DMS 273 (cell line): ENCODE data around the gene CPA5.

Experiments used
- DNase-seq: peaks from one replicate; lab custom pipeline; 2025; ENCODE audit not compliant: unreplicated experiment; lab: John Stamatoyannopoulos, UW

The CPA5 gene

GRCh38 chr7:130332259-130333053, 12.2 kb upstream of the CPA5 start:
- DNase-seq, result peak; percentile 24

DNA sequence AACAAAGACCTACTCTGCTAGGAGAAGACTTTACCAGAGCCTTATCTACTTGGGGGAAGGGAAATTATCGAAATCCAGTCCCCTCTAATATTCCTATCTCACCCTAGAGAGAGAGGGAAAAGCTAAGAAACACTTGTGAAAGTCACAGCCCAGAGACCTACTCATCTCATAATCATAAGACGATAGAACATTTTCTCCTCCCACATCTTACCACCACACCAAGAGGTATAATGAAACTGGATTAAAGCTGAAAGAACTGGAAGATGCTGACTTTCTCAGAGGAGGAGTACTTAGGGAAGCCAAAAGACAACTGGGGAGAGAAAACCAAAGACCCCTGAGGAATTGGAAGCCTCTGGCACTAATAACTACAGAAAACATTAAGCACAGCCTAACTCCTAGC, 10.8 kb upstream of the CPA5 start:
- no peak for DNase-seq

DNA sequence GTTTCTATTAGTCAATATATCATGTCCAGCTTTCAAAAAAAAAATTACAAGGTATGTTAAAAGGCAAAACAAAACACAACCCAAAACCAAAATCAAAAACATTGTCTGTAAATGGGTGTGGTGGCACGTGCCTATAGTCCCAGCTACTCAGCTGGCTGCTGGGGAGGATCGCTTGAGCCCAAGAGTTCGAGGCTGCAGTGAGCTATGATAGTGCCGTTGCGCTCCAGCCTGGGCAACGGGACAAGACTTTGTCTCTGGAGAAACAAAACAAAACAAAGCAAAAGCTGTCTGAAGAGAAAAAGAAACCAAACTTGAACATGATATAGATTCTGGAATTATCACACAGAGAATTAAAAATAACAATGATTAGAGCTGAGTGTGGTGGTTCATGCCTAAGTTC, 10.3 kb upstream of the CPA5 start:
- DNase-seq, result no peak

DNA sequence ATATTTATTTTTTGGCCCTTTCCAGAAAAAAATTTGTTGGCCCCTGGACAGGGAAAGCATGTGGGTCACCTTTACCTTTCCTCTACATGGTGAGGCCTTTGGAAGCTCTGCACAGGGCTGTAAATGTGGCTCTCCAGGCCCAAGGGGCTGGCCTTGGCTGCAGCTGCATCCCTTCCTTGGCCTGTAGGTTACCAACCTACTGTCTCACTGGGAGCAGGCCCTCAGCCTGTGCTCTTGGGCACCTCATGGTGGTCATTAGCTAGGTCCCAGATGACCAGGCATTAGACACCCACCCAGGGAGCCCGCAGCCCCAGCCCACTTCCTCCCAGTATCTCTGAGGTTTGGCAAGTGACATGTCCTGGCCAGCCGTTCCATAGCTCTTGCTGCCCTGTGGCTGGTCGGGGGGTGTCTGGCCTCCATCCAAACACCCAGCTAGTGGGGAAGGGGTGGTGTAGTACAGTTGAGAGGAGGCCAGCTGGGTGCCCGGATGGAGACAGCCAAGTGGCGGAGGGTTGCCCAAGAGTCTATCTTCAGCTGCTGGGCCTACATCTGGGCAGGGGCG, 7.1 kb upstream of the CPA5 start:
- DNase-seq, result peak; percentile 55

GRCh38 chr7:130338233-130338632, 6.4 kb upstream of the CPA5 start:
- DNase-seq, result no peak

DNA sequence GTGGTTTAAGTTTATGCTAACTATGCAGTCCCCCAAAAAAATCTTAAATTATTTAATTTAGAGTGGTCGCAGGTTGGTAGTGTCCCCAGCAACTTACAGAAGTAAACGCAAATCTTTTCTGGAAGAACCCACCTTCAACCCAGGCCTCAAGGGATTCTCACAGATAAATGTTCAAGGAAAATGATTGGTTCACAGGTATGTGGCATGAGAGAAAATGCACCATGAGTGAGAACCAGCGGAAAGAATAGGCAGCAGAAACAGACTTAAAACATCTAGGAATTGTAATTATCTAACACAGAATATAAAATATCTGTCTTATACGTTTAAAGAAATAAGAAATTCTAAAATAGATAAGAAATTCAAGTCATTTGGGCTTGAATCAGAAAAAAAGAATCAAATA, 2.7 kb upstream of the CPA5 start:
- no peak for DNase-seq

GRCh38 chr7:130342701-130343380, 1.8 kb upstream of the CPA5 start:
- DNase-seq, result no peak

DNA sequence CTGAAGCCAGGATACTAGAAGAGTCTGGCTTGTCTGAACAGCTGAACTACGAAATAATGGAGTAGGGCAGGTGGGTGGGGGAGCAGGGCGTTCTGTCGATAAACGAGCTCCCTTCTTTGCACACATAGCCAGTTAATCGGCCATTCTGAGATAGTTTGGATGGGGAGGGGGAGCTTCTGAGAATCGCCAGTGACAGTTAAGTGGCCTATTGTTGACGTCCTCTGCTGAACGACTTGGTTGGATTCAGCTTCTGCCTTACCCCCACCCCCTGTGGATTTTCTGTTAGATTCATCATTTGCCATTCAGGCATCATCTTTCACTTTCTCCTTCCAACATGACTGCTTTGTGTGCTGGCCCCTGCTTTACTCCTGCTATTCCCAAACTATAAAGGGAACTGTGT, 520 bp downstream of the CPA5 start:
- DNase-seq, result no peak

DNA sequence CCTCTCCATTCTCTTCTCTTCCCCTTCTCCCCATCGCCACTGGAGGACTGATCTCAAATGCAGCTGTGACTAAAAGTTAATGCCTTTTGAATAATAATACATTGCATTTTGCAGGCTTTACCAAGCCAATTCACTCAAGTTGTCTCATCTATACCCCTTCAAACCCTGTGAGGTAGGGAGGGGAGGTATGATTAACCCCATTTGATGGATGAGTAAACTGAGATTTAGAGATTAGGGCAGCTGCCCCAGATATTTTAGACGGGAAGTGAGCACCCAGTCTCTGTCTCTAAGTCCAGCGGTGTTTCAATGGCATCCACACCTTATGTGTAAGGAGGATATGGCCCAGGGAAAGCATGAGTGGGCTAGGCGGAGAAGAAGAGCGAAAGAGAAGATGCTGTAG, 1.1 kb downstream of the CPA5 start:
- DNase-seq, result no peak

- DNase-seq, result no peak
Observed at GRCh38 chr7:130346177-130346905, 1.7 kb downstream of the CPA5 start.

DNA sequence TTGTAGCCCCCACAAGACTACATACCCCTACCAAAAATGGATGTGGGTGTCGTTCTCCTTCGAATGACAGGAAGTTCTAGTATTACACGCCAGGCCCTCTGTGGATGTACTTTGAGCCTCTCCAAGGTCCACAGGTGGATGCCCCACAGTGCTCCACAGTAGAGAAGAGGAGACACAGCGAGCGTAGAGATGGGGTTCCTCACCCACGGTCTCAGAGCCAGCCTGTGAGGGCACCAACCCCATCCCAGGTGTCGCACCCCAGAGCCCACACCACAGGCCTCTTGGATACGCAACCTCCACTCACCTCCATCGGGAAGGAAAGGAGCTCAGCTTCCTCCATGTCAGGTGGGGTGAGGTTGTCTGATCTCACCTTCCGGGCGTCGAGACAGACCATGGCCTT, 2.3 kb downstream of the CPA5 start:
- no peak for DNase-seq

GRCh38 chr7:130349911-130350782, 5.5 kb downstream of the CPA5 start:
- DNase-seq, result no peak

GRCh38 chr7:130350945-130351790, 6.6 kb downstream of the CPA5 start:
- DNase-seq, result no peak

GRCh38 chr7:130351791-130352090, 7.1 kb downstream of the CPA5 start:
- DNase-seq, result no peak

DNA sequence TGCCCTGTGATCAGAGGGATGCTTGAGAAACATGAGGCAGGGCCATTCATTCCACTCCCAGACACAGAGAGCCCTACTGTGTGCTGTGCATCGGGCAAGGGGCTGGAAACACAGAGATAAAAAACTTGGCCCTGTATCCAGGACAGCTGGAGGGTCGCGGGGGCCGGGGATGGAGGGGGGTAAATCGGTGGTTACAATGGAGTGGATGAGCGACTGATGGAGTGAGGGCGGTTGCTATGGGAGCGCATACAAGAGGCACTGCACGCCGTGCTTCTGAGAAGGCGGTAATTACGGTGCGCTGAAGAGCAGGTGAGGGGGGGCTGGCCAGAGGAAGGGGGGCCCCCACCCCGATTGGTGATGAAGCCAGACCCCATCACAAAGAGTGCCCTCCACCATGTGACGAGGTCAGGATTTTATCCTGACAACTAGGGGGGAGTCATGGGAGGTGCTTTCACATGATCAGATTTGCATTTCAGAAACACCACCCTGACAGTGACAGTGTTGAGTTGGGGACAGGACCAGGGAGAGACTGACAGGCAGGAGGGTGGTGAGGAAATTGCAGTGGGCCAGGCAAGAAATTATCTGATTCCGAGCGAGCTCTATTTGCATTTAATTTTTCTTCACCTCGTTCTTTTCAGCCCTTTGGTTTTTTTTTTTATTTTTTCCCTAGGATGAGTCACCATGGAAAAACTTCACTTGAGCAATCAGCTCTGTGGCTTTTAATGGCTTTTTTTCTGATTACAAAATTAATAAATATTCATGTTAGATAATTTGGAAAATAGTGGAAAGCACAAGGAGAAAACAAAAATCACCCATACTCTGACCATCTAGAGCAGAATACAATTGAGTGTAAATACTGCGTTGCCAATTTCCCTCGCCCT, 7.8 kb downstream of the CPA5 start:
- DNase-seq, result peak; percentile 32

- peak; percentile 34 for DNase-seq
Observed at GRCh38 chr7:130353196-130353595, 8.6 kb downstream of the CPA5 start.

- peak; percentile 87 for DNase-seq
Observed at GRCh38 chr7:130356121-130356875, 11.7 kb downstream of the CPA5 start.

DNA sequence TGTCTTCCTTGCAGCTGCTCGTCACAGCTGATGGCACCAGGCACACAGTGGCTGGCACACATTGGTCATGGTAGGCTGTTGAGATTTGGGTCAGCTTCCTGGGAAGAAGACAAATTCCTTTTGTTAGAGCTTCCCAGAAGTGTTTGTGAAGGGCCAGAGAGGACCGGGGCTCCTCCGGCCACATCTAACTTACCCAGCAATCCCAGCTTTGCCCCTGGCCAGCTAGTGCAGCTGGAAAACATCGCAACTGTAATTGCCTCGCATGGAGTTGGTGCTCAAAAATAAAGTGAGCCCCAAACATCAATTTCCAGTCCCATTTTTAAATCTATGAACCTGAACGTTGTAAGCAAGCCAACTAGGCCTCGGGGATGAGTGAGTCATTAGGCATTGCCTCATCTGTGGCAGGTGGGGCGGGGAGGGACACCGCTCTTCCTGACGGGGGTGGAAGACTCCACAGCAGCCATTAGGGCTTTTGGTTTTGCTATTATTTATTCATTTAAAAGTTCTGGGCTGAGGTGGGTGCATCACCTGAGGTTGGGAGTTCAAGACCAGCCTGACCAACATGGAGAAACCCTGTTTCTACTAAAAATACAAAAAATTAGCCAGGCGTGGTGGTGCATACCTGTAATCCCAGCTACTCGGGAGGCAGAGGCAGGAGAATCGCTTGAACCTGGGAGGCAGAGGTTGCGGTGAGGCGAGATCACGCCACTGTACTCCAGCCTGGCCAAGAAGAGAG, 12.4 kb downstream of the CPA5 start:
- DNase-seq, result peak; percentile 82
